ELR (cell line): ENCODE measurements around the gene CAST.

ENCODE experiments used
- DNase-seq: peaks from one replicate; pipeline ENCODE4 v3.0.0-alpha.2; 2015; ENCODE audit warnings: low read depth

The CAST gene

GRCh38 chr5:96648023-96648422, 14.2 kb upstream of the CAST start:
- no peak for DNase-seq

- peak; percentile 9 for DNase-seq
Observed at GRCh38 chr5:96648593-96648992, 13.6 kb upstream of the CAST start.

GRCh38 chr5:96649251-96649662, 12.9 kb upstream of the CAST start:
- DNase-seq, result no peak

DNA sequence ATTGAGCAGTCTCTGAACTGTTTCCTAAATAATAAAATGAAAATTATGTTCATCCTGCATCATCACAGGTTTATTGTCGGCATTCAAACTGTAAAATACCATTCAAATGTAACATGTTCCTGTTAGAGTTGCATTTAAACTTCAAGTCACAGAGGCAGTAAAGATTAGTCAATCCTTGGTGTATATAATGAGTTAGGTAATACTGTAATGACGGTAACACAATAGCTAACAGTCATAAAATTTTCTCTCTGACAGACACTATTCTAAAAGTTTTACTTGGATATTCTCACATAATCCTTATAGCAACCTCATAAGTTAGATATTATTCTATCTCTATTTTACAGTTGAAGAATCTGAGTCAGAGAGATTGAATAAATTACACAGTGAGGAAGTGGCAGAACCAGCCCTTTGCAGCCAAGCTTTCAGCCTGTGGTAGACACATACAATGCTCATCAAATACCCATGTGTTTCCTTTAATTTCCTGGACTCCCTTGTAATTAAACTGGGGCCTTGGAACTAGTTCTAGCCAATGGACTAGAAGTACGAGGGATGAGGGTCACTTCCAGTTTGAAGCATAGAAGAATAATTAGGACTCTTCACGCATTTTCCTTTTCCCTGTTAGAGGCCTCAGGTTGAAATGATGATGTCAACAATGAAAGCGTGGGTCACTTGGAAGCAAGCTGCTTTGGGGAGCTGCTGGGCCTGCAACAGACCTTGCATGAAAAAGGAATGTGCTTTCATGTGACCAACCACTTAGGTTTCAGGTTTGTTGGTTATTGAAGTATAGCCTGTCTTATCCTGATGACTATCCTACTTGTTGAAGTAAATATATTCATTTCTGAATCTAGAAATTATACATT, 12.3 kb upstream of the CAST start:
- peak; percentile 17 for DNase-seq

- no peak for DNase-seq
Observed at GRCh38 chr5:96651047-96651446, 11.1 kb upstream of the CAST start.

GRCh38 chr5:96651948-96652753, 10.0 kb upstream of the CAST start:
- peak; percentile 57 for DNase-seq

DNA sequence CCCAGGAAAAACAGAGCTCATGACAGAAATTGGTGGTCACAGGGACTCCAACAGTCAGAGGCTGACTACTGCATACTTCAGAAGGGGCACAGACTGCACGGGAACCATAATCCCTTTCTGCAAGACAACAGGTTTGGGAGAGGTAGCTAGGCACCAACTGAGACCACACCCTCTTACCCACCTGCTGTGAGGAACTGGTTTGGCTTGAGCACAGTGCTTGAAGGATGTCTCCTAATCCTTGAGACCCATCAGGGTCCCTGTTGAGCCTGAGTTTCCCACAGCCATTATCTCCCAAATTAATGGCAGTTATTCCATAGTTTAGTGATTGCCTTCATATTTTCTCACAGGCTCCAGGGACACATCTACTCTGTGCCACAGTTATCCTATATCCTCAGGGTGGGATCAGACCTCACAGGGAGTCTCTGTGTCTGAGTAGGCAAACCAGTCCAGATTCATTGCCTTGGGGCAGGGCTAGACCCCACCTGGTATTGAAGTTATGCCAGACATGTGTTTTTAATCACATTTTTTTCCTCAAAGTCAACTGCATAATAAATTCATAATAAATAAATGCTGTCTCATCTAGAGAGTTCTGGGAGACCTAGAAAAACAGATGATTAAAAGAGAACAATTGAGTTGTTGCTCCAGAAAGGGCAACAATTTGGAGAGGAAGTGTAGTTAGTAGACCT, 9.3 kb upstream of the CAST start:
- DNase-seq, result peak; percentile 74

DNA sequence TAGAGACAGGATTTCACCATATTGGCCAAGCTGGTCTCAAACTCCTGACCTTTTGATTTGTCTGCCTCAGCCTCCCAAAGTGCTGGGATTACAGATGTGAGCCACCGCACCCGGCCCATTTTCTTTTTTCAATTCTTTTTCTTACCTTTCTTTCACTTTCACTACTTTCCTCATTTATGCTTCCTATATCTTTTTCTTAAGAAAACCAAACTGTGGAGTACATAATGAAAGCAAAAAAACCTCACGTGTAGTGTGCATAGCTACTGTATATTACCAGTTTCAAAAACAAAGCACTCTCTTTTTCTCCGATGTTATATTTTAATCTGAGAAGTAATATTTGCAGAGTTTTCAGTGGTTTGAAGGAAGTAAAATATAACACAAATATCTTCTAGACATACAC, 8.0 kb upstream of the CAST start:
- no peak for DNase-seq

DNA sequence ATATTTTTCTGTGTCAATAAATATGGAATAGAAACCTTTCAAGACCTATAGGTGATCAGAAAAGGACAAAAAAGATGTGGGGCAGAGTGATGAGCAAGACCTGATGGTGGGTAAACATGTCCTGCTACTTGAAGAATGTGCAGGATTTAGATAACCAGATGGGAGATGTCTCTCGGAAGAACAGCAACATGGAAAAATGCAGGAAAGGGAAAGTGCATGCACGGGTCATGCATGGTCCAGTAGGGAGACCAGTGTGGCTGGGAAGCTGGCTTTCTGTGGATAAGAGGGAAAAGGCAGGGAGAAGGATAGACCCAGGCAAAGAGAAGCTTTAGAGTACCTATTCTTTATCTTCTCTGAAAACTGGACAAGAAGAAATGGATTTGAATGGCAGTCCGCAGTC, 7.1 kb upstream of the CAST start:
- no peak for DNase-seq

DNA sequence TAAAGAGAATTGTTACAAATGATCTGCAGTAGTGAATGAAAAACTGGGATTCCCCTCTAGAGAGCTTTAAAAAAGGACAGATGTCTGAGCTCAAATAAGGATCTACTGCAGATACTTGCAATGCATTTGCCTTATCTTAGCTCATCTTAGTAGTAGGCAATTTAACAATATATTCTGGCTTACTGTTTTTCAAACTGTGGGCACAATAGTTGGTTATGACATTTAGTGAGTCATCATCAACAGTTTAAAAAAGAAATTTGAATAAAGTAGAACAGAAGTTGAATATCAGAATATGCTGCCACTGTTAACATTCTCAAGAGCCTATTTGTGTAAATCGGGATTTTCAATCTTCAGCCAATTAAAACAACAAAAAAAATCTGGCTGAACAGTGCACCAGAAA, 6.7 kb upstream of the CAST start:
- peak; percentile 70 for DNase-seq

DNA sequence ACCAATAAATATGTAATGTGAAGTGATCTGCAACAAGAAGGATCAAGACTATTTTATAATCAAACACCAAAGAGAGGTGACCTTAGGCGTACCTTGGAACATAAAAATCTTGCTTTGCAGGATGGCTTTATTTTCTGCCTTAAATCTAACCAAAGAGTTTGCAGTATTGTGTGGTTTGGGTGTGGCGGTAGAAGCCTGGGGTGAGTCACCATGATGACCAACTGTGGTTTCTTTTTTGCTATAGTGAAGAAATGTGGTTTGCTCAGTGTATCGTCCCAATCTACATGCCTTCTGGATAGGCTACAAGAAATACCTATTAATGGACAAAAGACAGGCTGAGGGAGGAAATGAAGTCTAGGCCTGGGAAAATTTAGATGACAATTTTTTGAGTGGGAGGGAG, 5.1 kb upstream of the CAST start:
- peak; percentile 98 for DNase-seq

GRCh38 chr5:96658272-96658671, 3.9 kb upstream of the CAST start:
- peak; percentile 35 for DNase-seq

DNA sequence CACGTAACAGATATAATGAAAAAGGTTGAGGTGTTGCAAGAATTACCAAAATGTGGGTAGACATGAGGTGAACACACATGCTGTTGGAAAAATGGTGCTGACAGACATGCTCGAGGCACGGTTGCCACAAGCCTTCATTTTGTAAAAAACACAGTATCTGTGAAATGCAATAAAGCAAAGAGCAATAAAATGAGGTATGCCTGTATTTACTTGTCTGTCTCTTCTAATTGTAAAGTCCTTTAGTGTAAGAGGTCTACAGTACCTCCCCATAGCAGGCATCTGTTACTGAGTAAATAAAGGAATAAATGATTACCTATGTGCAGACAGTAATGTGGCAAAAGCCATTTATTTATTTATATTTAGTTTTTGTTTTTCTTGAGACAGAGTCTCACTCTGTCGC, 3.0 kb upstream of the CAST start:
- no peak for DNase-seq

- peak; percentile 57 for DNase-seq
Observed at GRCh38 chr5:96660971-96661854, 963 bp upstream of the CAST start.

DNA sequence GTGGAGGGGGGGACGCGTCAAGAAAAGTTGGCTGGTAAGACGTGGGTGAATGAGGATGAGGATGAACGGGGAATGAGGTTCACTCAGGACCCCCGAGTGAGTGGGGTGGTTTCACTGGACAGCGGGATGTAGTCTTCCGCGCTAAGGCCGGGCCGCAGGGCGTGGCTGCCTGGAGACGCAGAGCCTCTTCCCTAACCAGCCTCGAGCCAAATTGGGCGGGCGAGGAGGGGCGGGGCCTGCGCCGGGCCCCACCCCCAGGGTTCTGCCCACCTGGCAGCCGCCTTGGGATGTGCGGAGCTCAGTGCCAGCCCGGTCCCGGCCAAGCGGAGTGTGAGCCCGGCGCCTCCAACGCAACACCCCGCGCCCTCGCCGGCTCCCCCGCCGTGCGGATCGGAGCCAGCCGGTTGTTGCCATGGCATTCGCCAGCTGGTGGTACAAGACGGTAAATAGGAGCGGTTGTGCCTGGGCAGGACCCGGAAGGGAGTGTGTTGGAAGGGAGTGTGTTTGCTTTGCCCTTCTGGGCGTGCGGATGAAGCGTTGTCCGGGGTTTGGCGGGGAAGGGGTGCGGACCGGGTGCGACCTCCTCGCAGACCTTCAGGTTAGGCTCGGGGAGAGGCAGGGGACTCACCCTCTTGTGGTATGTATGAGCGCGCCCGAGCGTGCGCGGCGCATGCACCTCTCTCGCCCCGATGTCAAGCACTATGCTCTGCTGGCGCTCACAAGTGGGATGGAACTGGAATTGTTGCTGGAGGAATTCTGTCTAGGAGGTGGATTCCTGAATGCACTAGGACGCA, 746 bp downstream of the CAST start:
- peak; percentile 91 for DNase-seq

DNA sequence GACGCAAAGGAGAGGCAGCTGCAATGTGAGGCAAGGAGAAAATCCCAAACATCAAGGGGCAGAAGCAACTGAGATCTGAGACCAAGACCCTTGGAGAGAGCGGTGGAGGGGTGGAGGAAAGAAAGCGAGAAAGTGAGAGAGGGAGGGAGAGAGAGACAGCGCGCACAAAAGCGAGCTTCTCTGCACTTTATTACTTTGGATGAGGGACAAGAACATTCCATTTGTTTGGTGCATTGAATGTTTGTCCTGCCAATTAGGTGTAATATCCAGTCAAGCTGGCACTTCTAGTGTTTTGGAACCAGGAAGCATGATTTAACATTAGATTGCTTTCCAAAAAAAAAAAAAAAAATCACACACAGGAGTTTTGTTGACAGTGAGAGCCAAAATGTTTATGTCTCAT, 1.4 kb downstream of the CAST start:
- DNase-seq, result no peak

DNA sequence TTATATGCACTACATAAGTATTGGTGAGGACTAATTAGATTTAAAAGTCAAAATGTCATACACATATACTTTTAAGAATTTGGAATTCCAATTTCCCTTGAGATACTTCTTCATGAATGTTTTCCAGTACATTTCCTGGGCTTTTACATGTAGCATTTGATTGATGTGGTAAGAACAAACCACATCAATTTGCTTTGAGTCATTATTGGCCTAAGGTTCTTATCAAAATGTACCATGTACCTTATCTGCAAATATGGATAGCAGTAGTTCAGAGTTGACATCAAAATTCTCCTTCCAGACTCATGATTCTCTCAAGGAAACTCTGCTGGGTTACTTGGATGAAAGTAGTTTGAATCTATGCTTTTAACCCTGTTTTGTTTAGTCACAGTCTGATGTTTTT, 2.5 kb downstream of the CAST start:
- DNase-seq, result no peak

GRCh38 chr5:96668725-96669124, 6.5 kb downstream of the CAST start:
- no peak for DNase-seq

GRCh38 chr5:96669909-96670308, 7.7 kb downstream of the CAST start:
- no peak for DNase-seq

GRCh38 chr5:96671441-96671840, 9.3 kb downstream of the CAST start:
- DNase-seq, result no peak

DNA sequence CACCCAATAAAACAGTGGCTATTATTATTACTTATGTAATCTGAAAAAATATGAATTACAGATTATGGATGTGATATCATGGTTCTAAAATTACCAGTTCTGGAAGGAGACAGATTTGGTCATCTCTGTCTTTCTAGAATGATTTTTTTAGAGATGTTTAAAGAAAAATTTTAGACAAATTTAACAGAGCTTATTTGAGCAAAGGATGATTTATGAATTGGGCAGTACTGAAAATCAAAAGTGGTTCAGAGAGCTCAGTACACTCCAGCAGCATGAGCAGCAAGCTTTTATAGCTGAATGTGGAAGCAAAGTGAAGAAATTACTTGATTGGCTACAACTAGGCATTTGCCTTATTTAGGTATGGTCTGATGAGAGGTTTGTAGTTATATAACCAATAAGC, 11.0 kb downstream of the CAST start:
- DNase-seq, result no peak
